BE2C (cell line): Measurements from ENCODE around the gene FAM168A.

ENCODE experiments used
- DNase-seq: peaks from one replicate; pipeline ENCODE4 v3.0.0-alpha.2; 2020
- H3K27me3 ChIP-seq: fragments of 250-450 bp; sonication (Bioruptor Pico); 2 replicates; pipeline ENCODE4 v1.5.1; 2020; ENCODE audit warnings: mild to moderate bottlenecking
- H3K36me3 ChIP-seq: fragments of 250-450 bp; sonication (Bioruptor Pico); 2 replicates; pipeline ENCODE4 v1.5.1; 2020; ENCODE audit warnings: mild to moderate bottlenecking
- H3K4me1 ChIP-seq: fragments of 250-450 bp; sonication (Bioruptor Pico); 2 replicates; pipeline ENCODE4 v1.5.1; 2020
- H3K4me3 ChIP-seq: 2 replicates; pipeline ENCODE4 v1.5.1; 2011; ENCODE audit warnings: low read depth, low read length
- H3K9me3 ChIP-seq: fragments of 250-450 bp; sonication (Bioruptor Pico); 2 replicates; pipeline ENCODE4 v1.5.1; 2020
- CTCF ChIP-seq: IDR thresholded peaks from 2 replicates; pipeline ENCODE4 v1.5.1; 2012; ENCODE audit warnings: mild to moderate bottlenecking, low read depth, low read length

FAM168A gene

DNA sequence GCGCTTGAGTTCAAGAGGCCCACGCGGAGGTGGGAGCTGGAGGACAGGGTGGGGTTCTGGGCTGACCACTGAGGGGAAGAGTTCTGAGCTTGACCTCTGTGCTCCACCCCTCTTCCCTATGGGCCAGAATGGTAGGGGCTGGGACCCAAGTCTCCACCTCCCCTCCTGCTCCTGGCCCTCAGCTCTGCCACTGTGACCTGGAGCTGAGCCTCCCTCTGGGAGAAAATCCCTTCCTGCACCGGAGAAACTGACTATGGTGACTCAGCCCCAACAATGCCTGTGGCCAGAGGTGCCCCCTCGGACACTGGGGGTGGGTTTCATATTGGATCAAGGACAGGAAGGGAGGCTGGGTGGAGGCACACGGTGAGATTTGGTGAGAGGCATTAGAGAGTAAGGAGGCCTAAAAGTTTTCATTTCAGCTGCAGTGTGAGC is 198.7 kb downstream of the FAM168A start:
- DNase-seq = no peak
- no peak for TF ChIP-seq CTCF
- Histone ChIP-seq H3K27me3 (no peaks in the 10 kb centered on the region), H3K9me3 (no peaks in the 10 kb centered on the region), H3K36me3 (no peaks in the 10 kb centered on the region), H3K4me3 (no peak overlapping the region), H3K4me1 (no peaks in the 10 kb centered on the region)

- H3K36me3 ChIP-seq = no peaks in the 10 kb centered on the region
- no peak for TF ChIP-seq CTCF
- no peak for DNase-seq
- H3K9me3 ChIP-seq = no peaks in the 10 kb centered on the region
- H3K27me3 ChIP-seq = no peaks in the 10 kb centered on the region
- no peak overlapping the region for H3K4me3 ChIP-seq
- no peaks in the 10 kb centered on the region for H3K4me1 ChIP-seq
Measured at GRCh38 chr11:73398721-73399120, 199.2 kb downstream of the FAM168A start.

DNA sequence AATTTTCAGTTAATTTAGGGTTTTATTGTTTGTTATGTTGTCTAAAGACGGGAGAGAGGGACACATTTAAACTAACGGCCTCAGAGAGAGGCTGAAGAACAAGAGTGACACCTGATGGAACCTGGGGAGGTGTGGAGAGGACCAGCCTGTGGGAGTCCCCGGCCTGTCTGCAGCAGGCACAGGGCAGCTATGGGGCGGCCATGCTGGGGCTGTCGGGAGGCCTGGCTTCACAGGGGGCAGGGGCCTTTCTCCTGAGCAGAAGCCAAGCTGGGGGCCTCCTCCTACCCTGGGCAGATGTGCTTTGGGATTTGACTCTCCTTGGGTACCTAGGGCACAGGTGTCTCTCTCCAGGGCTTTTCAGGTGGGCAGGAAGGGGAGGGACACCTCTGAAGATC is 199.8 kb downstream of the FAM168A start:
- H3K36me3 ChIP-seq = no peaks in the 10 kb centered on the region
- TF ChIP-seq CTCF = no peak

GRCh38 chr11:73397468-73398131 is 200.3 kb downstream of the FAM168A start:
- Histone ChIP-seq H3K36me3 (no peaks in the 10 kb centered on the region), H3K27me3 (no peaks in the 10 kb centered on the region), H3K4me3 (no peak overlapping the region), H3K9me3 (no peaks in the 10 kb centered on the region), H3K4me1 (no peaks in the 10 kb centered on the region)
- TF ChIP-seq CTCF = no peak
- no peak for DNase-seq

More for the DNA sequence above, 199.8 kb downstream of the FAM168A start:
- Histone ChIP-seq H3K9me3 (no peaks in the 10 kb centered on the region), H3K27me3 (no peaks in the 10 kb centered on the region), H3K4me3 (no peak overlapping the region), H3K4me1 (no peaks in the 10 kb centered on the region)
- DNase-seq = no peak

DNA sequence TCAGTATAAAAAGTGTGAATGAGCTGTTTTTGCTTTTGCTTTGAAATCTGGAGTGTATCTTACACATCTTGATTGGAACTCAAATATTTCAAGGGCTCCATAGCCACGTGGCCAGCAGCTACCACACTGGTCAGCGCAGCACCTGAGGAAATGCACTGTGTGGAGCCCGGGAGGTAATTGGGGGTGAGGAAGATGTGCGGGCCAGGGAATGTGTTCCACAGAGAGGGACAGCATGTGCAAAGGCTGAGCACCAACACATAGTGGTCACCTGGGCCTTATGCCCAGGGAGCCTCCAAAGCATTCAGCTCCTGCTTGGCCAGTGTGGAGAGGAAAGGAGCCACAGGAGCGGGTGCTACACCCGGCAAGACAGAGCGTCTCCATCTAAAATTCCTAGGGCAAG is 200.9 kb downstream of the FAM168A start:
- no peaks in the 10 kb centered on the region for H3K9me3 ChIP-seq
- H3K36me3 ChIP-seq = no peaks in the 10 kb centered on the region
- no peaks in the 10 kb centered on the region for H3K27me3 ChIP-seq
- DNase-seq = no peak
- H3K4me1 ChIP-seq = no peaks in the 10 kb centered on the region
- no peak overlapping the region for H3K4me3 ChIP-seq
- TF ChIP-seq CTCF = no peak

GRCh38 chr11:73396251-73396930 is 201.5 kb downstream of the FAM168A start:
- no peak for DNase-seq
- H3K4me3 ChIP-seq = no peak overlapping the region
- H3K27me3 ChIP-seq = no peaks in the 10 kb centered on the region
- H3K4me1 ChIP-seq = no peaks in the 10 kb centered on the region
- H3K36me3 ChIP-seq = no peaks in the 10 kb centered on the region
- no peak for TF ChIP-seq CTCF
- H3K9me3 ChIP-seq = no peaks in the 10 kb centered on the region
